Raji (cell line): ENCODE measurements around the gene SVIL.

Experiments used
- POLR2A ChIP-seq: IDR thresholded peaks from 2 replicates; pipeline ENCODE4 v1.6.1; 2011; ENCODE audit warnings: low read depth, low read length, control low read depth; ENCODE audit not compliant: insufficient read depth

Gene SVIL

GRCh38 chr10:29652192-29652591 lies 17.4 kb upstream of the SVIL start:
- no peak for TF ChIP-seq POLR2A

DNA sequence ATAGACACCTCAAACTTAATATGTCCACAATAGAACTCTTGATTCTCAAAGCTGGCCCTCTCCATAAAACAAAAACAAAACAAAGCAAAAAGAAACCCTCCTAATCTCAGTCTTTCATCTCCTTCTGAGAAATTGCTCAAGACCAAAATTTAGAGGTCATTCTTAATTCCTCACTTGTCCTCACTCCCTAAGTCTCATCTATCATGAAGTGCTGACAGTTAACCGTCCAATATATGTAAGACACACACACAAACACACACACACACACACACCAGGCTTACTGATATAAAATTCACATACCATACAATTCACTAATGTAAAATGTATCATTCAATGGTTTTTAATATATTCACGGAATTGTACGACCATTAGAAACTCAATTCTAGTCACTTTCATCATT lies 17.0 kb upstream of the SVIL start:
- no peak for TF ChIP-seq POLR2A

- no peak for TF ChIP-seq POLR2A
Observed at GRCh38 chr10:29650552-29650944, 15.8 kb upstream of the SVIL start.

DNA sequence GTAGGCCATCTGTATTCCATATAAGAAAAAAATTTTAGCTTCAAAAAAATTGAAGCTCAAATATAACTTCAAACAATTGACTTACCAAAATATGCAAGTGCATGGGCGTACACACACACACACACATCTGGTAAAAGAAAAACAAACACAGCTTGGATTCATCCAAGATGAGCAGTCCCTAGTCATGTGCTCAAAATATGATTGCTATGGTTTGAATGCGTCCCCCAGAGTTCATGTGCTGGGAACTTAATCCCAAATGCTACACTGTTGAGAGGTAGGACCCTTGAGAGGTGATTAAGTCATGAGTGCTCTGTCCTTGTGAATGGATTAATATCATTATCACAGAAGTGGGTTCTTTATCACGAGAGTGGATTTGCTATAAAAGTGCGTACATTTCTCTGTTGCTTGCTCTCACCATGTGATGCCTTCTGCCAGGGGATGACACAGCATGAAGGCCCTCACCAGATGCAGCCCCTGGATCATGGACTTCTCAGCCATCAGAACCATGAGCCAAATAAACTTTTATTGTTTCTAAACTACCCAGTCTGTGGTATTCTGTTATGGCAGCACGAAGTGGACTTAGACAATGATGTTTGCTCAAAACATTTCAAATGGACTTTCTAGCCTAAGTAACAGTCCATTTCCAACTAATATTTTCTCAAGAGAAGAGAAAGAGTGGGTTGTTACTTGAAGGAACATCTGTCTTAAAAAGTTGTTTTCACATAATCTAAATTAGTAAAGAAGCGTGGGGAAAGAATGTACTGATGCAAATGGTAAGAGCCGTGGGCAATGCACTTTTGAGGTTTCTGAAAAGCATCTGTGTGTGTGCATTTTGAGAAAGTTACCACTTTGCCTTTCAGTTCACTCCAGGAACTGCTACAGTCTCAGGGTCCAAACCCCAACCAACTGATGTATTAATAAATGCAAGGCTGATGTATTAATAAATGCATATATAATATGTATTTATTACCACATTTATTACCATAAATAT lies 15.1 kb upstream of the SVIL start:
- TF ChIP-seq POLR2A = no peak

DNA sequence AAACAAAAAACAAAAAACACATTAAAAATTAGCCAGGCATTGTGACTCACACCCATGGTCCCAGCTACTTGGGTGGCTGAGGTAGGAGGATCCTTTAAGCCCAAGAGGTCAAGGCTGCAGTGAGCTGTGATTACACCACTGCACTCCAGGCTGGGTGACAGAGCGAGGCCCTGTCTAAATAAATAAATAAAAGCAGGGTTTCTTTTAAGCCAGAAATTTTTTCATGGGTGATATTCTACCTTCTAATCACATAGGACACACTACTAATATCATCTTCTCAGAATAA lies 14.2 kb upstream of the SVIL start:
- TF ChIP-seq POLR2A = no peak

- TF ChIP-seq POLR2A = no peak
Observed at GRCh38 chr10:29648114-29648982, 13.6 kb upstream of the SVIL start.

GRCh38 chr10:29647478-29647877 lies 12.7 kb upstream of the SVIL start:
- TF ChIP-seq POLR2A = no peak

GRCh38 chr10:29646960-29647461 lies 12.2 kb upstream of the SVIL start:
- TF ChIP-seq POLR2A = no peak

DNA sequence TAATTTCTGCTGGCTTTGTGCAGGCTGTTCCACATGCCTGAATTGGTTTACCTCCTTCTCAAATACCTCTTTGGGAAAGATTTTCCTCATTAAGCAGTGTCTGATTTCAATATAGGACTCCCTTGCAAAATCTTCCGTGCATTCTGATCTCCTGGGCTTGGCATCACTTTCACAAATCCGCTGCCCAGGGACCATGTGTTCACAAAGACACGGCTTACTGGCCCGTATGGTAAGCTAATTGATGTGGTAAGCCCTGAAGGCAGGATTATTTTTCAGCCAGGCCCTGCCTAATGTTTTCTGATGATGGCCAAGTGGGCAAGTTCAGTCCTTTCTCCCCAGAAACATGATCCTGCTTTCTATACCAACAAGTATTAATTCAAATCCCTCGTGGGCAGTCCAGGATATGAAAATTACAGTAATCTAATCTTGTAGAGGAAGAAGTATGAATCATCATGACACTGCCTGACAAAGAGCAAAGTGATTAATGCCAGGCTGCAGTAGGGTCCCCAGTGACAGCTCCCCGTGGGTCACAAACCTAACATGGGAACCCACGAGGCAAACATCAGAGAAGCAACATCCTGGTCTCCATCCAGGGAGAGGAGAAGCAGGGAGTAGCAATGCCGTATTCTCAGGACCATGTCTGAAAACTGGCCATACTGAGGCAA lies 11.6 kb upstream of the SVIL start:
- no peak for TF ChIP-seq POLR2A

DNA sequence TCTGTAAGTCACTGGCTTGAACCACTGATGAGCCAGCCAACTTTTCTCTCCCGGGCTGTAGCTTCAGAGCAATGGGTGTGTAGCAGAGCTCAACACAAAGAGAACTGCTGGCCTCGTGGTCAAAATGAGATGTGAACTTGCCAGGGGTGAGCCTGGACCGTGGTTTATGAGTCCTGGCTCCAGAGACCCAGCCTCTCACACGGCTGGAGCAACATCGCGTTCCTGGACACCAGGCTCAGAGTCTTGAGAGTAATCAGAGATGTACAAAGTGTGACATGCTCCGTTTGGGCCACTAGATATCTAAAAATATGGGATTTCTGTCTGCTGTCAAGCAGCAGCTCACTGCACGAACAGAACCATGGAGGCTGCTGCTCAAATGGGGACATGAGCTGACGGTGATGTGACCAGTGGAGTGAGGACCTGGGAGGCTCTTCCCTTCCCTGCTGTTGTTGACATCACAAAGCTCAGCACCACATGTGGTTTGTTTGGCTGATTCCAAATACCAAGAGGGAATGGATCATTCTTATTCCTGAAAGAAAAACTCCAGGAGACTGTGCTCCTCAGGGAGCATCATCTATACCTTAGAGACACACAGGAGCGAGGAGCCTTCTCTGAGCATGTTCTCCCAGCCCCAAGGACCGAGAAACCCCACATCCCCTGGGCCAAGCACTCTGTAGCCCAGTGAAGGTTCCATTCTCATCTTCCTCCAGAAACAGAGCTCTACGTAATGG lies 9.2 kb upstream of the SVIL start:
- TF ChIP-seq POLR2A = no peak

DNA sequence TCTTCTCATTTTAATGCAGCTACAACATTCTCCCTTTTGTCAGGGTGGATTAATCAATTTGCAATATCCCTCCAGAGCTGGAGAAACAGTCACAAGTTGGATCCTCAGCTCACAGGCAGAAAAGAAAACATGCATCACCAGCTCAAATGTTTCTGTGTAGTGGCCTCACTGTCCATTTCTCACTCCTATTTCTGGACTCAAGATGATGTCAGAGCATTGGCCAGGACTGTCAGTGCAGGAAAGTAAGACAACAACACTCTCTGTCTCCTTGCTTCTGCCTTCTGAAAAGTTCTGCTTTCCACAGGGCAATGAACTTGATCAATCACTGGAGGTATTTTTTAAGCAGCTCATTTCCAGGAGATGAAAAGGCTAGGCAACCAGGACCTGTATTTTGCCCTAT lies 8.2 kb upstream of the SVIL start:
- no peak for TF ChIP-seq POLR2A

DNA sequence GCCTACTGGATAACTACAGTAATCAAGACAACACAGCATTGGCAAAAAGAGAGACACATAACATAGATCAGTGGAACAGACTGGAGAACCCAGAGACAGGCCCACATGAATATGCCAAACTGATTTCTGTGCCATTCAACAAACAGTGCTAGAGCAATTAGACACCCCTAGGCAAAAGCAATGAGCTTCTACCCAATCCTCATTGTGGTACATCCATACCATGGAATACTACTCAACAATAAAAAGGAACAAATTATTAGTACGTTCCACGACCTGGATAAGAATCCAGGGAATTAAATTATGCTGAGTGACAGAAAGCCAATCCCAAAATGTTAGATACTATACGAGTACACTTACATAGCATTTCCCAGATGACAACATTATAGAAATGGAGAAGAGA lies 2.8 kb upstream of the SVIL start:
- no peak for TF ChIP-seq POLR2A

GRCh38 chr10:29636178-29636577 lies 1.4 kb upstream of the SVIL start:
- TF ChIP-seq POLR2A = no peak

- TF ChIP-seq POLR2A = no peak
Observed at GRCh38 chr10:29635711-29636144, 957 bp upstream of the SVIL start.

DNA sequence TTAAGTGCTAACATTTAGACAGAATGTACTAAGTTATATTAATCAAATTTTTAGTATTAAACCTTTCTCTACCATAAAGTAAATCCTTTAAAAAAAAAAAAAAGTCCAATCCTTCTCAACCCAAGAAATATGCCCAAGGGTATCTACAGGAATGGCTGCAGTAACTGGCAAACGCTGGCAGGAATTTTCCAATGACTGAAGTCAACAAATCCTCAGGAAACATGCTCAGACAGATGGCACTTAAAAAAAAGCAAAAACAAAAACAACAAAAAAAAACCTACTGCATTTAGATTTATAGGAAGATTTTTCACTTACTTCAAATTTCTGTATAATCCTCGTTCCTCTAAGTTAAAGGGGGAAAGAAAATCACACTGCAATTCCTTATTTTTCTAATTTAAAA lies 666 bp downstream of the SVIL start:
- TF ChIP-seq POLR2A = no peak

- no peak for TF ChIP-seq POLR2A
Observed at GRCh38 chr10:29631049-29631339, 3.8 kb downstream of the SVIL start.
